Superior temporal gyrus (tissue), 1 donor: ENCODE data around the gene MTOR.

Experiments used
- DNase-seq: peaks from one replicate; pipeline ENCODE4 v3.0.0-alpha.2; 2016; ENCODE audit errors: extremely low spot score

MTOR gene

DNA sequence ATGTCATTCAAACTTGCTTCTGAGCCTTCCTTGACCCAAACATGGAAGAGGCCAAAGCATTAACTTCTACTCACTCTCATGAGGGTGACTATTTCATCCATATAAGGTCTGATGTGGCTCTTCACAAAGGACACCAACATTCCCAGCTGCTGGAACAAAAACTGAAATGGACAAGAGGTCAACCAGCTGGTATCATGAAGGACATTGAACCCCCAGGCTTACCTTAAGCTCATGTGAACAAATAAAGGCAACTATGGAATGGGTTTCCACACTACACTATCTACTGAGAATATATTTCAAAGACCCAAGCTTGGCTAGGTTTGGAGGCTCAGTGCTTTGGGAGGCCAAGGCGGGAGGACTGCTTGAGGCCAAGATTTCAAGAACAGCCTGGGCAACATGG, 46.3 kb downstream of the MTOR start:
- DNase-seq = no peak

DNA sequence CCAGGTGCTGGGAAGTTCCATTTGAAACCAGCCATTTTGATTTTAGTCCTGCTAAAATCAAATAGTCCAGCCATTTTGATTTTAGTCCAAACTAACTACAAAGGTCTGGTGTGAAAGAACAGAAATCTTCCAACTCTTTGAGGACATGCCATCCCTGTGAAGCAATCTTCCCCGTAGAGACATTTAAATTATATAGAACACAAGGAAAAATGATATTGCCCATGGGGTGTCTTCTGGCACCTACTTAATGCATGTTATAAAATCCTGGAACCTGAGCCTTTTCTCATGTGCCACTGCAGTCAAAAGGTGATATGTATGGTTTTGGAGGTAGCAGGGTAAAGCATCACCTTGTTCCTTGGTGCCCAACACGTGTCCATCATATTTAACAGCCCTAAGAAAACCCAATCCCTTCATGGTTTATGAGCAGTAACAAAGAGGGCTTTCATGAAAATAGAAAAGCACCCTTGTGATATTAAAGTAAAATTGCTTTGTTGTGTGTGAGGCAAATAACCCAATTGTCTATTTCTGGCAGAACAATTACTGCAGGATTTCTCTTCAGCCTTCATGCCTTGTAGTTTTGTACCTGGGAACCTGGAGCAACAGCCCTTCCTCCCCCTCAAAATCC, 46.9 kb downstream of the MTOR start:
- DNase-seq = peak; percentile 56

DNA sequence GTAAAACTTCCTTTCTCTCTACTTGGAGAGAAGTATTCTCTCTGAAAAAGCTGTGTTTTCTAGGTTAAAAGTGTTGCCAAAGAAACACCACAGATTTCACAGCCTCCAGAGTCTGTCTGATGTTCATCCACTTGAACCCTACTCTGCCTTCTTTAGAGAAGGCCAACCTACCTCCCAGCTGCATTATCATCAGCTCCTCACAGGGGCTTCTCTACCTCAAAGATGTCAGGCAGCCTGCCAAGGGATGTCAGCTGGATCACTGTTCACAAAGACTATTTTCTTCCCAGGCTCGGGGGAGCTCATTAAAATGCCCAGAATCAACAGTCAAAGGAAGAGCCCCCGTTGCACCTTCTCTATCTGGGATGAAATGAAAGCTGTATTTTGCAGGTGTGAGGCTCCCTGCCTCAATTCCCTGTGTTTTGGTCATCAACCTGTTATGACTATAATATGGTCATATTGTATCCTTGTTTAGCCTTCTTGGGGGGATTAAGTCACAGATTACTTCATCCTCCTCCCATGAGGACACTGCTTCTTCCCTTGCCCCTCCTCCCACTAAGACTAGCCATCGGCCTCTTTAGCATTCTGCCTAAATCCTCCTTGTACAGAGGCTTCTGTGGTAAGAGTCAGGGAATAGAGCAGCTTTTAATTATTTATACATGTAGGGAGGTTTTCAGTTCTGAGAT, 47.5 kb downstream of the MTOR start:
- DNase-seq = no peak

DNA sequence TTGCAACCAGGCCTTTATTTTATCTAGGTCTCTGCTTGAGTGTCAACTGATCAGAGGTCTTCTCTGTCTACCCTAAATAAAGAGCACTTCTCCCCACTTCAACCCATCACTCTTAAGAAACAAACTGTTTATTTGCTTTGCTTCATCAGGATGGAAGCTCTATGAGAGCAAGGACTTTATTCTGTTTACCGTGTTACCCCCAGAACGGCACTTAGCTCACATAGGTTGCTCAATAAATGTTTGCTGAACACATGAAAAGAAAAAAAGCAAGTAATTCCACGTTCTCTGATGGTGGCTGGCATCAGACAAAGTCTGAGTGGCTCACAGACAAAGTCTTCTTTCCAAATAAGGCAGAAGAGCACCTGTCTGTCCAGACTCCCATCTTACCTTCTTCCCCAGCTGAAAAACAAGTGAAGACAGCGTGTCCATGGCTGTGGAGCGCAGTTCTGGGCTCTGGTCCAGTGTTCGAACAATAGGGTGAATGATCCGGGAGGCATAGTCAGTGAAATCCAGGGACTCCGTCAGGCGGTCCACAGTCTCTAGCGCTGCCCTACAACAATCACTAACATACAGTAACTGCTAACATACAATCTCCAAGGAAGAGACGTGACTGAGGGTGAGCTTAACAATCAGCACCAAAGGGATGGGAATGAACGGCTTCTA, 50.3 kb downstream of the MTOR start:
- DNase-seq = peak; percentile 88

DNA sequence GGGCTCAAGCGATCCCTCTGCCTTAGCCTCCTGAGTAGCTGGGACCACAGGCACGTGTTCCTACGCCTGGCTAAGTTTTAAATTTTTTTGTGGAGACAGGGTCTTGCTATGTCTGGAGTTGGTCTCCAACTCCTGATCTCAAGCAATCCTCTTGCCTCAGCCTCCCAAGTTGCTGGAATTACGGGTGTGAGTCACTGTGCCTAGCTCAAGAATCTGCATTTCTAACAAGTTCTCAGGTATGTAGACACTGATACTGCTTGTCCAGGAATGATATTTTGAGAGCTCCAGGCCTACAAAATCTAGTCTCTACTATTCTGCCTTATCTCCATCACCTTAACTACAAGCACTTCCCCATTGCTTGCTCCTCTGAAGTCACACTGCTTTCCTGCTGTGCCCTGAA, 50.9 kb downstream of the MTOR start:
- no peak for DNase-seq

DNA sequence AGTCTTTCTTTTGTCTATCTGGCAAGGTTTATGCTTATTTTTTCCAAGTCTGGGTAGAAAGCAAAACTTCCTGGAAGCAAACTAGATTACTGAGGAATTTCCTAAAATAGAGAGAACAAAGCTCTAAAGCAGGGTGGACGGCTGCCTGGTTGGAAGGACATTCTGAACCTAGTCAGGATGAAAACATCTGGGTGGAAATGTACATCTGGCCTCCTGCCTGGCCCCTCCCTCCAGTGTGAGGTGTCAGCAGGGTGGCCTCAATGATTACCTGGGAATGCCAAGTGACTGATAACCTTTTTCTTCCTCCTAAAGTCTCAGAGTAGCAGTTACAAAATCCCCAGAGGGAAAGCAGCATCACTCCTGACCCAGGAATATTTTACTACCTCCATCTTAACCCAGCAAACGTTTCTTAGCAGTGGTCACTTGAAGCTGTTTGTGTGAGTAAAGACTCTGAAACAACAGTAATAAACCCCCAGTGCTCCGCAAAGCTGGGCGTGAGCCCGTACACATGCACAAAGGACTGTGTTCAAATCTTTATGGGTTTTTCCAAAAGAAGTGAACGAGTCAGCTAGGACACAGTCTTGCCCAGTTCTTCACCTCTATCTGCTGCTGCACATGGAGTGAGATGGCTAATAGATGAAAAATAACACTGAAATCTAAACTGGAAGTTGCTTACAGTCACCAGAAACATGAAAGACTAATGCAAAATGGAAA, 54.3 kb downstream of the MTOR start:
- DNase-seq = no peak

DNA sequence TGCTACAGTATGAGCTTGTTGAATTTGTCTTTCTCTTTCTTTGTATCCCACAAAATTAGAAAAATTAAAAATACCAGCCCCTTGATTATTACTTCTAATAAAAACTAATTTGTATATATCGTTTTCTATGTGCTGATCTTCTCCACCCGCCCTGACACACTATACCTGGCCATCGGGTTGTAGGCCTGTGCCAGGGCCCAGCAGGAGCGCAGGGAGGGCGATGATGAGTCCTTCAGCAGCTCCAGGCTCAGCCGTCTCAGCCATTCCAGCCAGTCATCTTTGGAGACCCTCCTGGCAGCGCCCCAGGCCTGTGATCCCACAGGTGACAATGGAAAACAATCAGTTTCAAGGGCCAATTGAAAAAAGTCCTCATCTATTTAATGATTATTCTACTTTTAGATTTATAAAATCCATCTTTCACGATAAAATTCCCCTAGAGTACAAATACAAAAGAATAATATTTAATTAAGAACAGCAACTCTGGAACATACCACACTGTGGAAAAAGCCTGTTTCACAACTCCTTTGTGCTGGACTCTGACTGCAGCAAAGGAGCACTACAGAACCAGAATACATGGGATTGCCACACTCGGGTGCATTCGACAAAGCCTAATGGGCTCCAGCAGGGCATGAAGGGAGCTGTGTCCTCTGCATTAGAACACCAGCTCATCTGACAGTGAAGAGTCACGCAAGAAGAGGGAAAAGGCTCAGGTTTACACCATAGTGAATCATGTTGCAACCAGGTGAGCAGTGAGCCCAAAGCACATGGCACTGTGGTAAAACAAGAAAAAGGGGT, 57.8 kb downstream of the MTOR start:
- no peak for DNase-seq

DNA sequence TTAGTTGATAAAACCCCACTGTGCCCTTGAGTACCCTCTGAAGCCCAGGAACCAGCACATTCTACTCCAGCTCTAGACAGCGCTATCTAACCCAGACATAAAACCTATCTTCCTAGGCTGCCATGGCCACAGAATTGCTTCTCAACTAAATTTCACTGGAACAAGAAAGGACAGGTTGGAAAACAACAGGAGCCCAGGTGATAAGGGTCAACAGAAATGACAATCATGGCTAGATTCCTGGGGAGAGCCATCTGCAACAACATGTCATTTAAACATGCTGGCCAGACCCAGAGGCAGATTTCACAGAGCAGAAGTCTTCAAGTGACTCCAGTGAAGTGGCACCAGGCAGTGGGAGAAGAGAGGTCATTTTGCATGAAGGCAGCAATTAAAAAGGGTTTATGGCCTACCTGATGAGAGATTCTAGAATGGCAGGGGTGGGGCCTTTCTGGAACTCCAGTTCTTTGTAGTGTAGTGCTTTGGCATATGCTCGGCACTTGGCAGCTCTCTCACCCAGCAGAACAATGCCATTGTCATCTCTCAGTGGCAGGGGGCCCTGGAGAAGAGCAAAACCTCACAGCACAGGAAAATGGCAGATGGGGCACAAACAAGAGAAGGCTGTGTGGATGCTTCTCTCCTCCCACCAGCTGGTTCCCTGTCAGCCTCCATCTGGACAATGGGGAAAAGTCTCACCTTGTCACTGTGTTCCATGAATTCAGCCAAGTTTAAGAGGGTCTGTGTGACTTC, 63.3 kb downstream of the MTOR start:
- peak; percentile 80 for DNase-seq

DNA sequence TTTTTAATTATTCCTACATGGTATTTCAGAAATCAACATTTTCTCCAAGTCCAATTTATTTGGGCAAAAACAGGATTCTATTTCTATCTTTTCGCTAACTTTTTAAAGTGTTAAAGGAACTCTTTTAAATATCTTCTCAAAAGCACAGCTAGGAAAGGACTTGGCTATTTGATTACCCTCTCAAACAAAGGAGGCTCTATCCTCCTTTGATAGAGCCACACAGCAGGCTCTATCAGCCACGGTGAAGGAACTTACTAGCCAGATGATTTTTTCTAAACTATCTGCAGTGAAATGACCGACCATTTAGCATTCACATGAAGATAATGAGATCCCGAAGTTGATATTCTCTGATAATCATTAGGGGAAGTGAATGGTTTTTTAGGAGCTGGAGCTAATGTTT, 64.1 kb downstream of the MTOR start:
- peak; percentile 58 for DNase-seq

DNA sequence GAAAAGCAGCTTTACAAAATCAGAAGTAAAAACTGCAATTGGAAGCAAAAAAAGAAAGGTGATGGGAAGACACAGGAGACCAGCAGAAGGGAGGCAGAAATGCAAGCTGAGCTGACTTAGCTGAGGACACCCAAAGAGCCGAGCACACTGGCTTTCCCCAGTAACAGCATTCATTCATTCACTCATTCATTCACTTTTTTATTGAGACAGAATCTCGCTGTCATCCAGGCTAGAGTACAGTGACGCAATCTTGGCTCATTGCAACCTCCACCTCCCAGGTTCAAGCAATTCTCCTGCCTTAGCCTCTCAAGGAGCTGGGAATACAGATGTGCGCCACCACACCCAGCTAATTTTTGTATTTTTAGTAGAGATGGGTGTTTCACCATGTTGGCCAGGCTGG, 65.0 kb downstream of the MTOR start:
- DNase-seq = no peak

DNA sequence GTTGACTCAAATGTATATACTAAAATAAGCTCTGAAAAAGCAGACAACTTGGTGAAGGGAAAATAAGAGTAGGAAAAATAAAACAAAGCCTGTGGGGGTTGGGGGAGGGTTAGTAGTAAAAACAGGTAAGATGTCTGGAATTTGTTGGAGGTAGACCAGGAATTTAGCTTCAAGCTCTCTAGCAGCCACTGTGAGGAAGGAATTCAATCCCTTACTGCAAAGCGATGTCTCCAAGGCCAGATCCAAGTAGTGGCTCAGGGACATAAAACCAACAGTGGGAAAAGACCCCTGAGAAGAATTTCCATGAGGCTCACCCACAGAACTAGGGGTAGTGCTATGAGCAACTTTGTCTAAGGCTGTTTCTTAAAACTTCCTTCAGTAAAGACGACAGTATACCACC, 65.4 kb downstream of the MTOR start:
- no peak for DNase-seq

DNA sequence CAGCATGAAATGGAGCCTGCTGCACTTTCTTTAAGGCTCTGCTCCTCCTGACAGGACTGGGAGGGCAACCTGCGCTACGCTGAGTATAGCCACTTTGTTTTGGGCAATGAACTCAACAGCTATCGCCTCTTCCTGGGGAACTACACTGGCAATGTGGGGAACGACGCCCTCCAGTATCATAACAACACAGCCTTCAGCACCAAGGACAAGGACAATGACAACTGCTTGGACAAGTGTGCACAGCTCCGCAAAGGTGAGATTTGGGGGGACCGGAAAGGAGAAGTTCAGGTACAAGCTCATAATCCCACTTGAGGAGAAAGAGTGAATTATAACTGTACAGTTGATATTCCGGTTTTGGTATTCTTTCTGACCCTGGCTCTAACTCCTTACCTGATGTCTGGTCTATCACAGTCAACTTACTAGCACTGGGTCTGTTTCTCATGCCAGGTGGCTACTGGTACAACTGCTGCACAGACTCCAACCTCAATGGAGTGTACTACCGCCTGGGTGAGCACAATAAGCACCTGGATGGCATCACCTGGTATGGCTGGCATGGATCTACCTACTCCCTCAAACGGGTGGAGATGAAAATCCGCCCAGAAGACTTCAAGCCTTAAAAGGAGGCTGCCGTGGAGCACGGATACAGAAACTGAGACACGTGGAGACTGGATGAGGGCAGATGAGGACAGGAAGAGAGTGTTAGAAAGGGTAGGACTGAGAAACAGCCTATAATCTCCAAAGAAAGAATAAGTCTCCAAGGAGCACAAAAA, 67.8 kb downstream of the MTOR start:
- no peak for DNase-seq

DNA sequence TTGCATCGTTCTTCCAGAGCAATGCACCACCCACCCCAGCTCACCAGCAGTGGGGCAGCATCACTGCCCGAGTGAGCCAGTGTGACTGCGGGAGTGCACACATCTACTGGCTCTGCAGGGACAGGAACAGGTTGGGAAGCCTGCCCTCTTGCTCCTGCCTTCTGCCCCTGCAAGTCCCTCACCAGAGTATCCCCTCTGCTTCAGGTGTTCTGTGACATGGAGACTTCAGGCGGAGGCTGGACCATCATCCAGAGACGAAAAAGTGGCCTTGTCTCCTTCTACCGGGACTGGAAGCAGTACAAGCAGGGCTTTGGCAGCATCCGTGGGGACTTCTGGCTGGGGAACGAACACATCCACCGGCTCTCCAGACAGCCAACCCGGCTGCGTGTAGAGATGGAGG, 69.0 kb downstream of the MTOR start:
- DNase-seq = no peak

DNA sequence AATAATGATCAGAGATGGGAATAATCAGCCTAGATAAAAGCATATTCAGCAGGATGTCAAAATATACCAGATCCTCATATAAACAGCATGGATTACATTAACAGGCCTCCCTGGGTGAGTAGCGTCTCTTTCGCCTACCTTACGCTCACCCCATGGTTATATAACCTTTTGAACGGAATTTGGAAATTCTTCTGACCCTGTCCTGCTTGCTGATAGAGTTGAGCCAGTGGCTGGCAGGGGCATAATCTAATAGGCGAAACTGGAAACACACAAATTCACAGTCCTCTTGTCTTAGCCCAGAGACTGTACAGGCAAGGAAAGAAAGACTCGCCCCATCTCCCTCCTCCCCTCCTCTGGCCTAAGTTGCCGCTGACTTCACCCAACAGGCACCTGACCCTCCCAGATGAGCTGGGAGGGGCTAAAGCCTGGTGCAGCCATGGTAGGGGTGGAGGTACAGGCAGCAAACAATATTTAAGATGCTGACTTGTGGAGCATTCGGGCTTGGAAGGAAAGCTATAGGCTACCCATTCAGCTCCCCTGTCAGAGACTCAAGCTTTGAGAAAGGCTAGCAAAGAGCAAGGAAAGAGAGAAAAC, 73.4 kb downstream of the MTOR start, which contains the start of gene ANGPTL7:
Gene ANGPTL7 (plus strand): TSS at position 498 of the 594 bp plus-strand sequence. CDS start 225 bp downstream, outside the sequence.
- DNase-seq = no peak

DNA sequence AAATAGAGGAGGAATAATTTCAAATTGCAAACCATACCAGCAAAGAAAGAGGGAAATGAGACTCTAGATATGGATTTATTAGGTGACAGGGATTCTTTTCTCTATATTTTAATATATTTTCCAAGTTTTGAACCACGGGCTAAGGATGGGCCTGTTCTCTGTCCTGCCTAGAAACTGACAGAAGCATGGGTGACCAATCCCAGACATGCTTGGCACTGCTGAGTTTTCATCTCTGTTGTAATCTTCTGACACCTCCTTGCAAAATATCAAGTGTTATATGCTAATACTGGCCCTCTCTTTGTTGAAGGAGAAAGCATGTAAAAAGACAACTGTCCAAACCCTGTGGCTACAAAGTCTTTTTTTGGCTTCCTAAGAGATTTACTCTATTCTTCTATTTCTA, 74.0 kb downstream of the MTOR start:
- DNase-seq = no peak

DNA sequence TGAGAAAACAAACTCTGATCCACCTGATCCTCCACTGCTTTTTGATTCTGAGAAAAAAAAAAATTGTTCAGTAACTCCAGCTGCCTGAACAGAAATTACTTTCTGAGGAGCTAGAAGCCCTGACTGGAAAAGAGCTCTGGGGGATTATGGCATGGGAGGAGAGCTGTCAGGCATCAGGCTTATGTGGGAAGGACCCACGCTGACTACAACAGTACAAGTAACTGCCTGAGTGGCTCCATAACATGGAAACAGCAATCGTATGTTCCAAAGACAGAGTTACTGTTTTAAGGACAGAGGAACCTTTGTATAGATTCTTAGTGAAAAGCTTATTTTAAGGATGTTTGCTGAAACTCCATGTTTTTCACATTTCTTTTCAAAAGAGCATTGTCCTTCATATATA, 74.4 kb downstream of the MTOR start:
- peak; percentile 53 for DNase-seq

DNA sequence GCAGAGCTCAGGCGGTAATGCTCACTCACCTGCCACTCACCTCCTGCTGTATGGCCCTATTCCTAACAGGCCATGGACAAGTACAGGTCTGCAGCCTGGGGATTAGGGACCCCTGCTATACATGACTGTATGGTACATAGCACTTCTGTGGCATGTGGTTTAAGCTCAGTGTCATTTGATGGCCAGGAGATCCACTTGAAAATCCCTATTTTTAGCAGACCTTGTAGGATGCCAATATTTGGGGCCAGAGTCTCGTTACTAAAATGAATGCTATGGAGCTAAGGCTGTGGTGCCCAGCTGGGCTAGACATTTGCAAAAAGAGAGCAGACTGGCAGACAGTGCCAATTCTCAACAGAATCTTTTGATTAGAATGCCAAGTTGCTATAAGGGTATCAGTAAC, 74.9 kb downstream of the MTOR start:
- peak; percentile 48 for DNase-seq

DNA sequence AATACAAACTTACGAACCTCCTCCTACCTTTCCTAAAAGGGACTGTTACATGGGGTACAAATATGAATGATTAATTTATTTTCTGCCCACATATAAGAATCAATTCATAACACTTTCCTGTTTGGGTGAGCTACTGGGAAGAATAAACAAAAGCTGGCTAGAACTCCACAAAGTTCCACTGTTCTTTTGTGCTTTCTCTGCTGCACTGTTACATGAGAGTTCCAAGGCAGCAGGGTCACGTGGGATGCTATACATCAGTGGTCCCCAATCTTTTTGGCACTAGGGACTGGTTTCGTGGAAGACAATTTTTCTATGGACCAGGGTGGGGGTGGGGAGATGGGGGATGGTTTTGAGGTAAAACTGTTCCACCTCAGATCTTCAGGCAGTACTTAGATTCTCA, 75.4 kb downstream of the MTOR start:
- DNase-seq = peak; percentile 42

DNA sequence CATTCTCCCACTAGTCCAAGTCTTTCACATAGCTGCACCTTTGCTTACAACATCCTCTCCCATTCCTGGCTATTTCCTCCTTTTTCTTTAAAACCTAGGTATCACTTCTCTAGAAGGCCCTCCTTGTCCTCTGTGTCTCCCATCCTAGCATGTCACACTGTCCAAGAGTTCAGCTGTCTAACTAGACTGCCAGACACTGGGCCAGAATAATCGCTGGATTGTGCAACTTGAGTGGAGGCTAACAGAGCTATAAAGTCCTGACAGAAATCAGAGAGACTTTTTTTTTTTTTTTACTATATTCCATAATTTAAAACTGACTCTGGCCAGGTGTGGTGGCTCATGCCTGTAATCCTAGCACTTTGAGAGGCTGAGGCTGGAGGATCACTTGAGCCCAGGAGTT, 77.4 kb downstream of the MTOR start:
- no peak for DNase-seq

DNA sequence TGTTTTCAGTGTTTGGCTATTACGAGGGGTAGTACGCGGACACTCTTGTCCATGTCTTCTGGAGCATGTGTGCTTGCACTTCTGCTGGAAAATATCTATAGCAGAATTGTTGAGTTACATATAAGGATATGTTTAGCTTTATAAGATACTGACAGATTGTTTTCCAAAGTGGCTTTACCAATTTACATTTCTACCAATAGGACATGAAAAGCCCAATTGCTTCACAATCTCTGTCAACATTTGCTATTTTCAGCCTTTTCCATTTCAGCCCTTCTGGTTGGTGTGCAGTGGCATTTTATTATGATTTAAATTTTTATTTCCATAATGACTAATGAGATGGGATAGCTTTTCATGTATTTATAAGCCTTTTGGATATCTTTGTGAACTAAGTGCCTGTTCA, 79.5 kb downstream of the MTOR start:
- DNase-seq = no peak
